GM12865 (cell line): ENCODE results near the gene GGCT.

ENCODE experiments used
- DNase-seq: peaks from one replicate; pipeline ENCODE4 v3.0.0; 2010; ENCODE audit warnings: low read depth
- H3K4me3 ChIP-seq: 2 replicates; pipeline ENCODE4 v1.5.1; 2011; ENCODE audit warnings: mild to moderate bottlenecking, low read depth, low read length, control low read depth
- CTCF ChIP-seq: IDR thresholded peaks from 2 replicates; pipeline ENCODE4 v1.5.1; 2011; ENCODE audit warnings: low read length, control low read depth, low read depth, inconsistent platforms; ENCODE audit not compliant: insufficient read depth; ENCODE audit errors: missing control alignments

Gene GGCT

GRCh38 chr7:30504301-30505173 is at the start of gene GGCT:
TSS of gene GGCT (minus strand) at chr7:30504829. CDS start at chr7:30504709, 120 bp downstream.
- H3K4me3 ChIP-seq: peak within 1 kb of the TSS; percentile 83
- no peak for TF ChIP-seq CTCF
- peak; percentile 99 for DNase-seq

GRCh38 chr7:30553546-30553945 is 48.9 kb upstream of the GGCT start:
- no peak overlapping the region for H3K4me3 ChIP-seq
- TF ChIP-seq CTCF: no peak
- DNase-seq: no peak

GRCh38 chr7:30553141-30553540 is 48.5 kb upstream of the GGCT start:
- TF ChIP-seq CTCF: no peak
- no peak overlapping the region for H3K4me3 ChIP-seq
- DNase-seq: no peak

- no peak for DNase-seq
- no peak overlapping the region for H3K4me3 ChIP-seq
- no peak for TF ChIP-seq CTCF
Observed at GRCh38 chr7:30552330-30552729, 47.7 kb upstream of the GGCT start.

- no peak for DNase-seq
- H3K4me3 ChIP-seq: no peak overlapping the region
- no peak for TF ChIP-seq CTCF
Observed at GRCh38 chr7:30549931-30550493, 45.4 kb upstream of the GGCT start.

- DNase-seq: peak; percentile 42
- no peak overlapping the region for H3K4me3 ChIP-seq
- peak; percentile 66 for TF ChIP-seq CTCF
Observed at GRCh38 chr7:30548845-30549244, 44.2 kb upstream of the GGCT start.
